Panc1 (cell line): ENCODE results near the gene ZNF512B.

Experiments
- POLR2AphosphoS5 ChIP-seq: IDR thresholded peaks from 2 replicates; pipeline ENCODE4 v1.6.1; 2012; ENCODE audit warnings: mild to moderate bottlenecking, low read depth, low read length, moderate library complexity
- TF ChIP-seq, protein P1 (sequence below): fragments of 450-650 bp; IDR thresholded peaks from 2 replicates; pipeline ENCODE4 v1.5.1; 2017; ENCODE audit warnings: mild to moderate bottlenecking
- TF ChIP-seq, protein P2 (sequence below), 2 experiments: IDR thresholded peaks; 2 replicates each; pipeline ENCODE4 v1.6.1; 2011 to 2012; ENCODE audit warnings: low read depth in 2 of 2, control low read depth in 1 of 2, low read length in 1 of 2, mild to moderate bottlenecking in 1 of 2, moderate library complexity in 1 of 2; ENCODE audit not compliant: insufficient read depth in 1 of 2

DNA sequence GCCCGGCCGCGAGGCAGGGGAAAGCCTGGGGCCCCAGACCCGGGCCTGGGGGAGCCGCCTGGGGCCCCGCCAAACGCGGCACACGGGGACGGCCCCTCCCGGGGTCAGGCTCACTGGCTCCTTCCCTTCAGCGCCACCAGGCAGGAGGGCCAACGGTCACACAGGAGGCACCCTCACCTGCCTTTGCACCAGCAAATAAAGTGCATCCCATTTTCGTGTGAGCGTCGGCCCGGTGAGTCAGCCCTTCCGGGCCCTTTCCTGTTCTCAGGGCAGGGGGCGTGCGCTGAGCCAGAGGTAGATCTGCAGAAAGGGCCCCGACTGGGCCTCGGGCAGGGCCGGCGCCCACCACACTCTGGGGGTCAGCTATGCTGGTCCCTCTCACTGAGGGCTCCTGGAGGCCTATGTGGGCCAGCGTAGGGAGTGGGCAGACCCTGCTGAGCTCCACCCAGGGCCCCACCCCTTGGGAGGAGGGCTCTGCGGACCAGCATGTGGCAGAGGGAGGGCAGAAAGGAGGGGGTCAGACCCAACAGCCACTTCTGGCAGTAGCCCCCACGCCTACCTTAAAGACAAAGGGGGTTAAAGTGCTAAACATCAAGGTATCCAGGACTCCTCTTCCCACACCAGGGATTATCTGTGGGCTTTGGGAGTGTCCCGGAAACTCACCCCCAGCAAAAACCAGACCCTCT lies 12.6 kb downstream of the ZNF512B start:
- TF ChIP-seq, protein P1, sequence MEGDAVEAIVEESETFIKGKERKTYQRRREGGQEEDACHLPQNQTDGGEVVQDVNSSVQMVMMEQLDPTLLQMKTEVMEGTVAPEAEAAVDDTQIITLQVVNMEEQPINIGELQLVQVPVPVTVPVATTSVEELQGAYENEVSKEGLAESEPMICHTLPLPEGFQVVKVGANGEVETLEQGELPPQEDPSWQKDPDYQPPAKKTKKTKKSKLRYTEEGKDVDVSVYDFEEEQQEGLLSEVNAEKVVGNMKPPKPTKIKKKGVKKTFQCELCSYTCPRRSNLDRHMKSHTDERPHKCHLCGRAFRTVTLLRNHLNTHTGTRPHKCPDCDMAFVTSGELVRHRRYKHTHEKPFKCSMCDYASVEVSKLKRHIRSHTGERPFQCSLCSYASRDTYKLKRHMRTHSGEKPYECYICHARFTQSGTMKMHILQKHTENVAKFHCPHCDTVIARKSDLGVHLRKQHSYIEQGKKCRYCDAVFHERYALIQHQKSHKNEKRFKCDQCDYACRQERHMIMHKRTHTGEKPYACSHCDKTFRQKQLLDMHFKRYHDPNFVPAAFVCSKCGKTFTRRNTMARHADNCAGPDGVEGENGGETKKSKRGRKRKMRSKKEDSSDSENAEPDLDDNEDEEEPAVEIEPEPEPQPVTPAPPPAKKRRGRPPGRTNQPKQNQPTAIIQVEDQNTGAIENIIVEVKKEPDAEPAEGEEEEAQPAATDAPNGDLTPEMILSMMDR, result no peak
- TF ChIP-seq, protein P2, sequence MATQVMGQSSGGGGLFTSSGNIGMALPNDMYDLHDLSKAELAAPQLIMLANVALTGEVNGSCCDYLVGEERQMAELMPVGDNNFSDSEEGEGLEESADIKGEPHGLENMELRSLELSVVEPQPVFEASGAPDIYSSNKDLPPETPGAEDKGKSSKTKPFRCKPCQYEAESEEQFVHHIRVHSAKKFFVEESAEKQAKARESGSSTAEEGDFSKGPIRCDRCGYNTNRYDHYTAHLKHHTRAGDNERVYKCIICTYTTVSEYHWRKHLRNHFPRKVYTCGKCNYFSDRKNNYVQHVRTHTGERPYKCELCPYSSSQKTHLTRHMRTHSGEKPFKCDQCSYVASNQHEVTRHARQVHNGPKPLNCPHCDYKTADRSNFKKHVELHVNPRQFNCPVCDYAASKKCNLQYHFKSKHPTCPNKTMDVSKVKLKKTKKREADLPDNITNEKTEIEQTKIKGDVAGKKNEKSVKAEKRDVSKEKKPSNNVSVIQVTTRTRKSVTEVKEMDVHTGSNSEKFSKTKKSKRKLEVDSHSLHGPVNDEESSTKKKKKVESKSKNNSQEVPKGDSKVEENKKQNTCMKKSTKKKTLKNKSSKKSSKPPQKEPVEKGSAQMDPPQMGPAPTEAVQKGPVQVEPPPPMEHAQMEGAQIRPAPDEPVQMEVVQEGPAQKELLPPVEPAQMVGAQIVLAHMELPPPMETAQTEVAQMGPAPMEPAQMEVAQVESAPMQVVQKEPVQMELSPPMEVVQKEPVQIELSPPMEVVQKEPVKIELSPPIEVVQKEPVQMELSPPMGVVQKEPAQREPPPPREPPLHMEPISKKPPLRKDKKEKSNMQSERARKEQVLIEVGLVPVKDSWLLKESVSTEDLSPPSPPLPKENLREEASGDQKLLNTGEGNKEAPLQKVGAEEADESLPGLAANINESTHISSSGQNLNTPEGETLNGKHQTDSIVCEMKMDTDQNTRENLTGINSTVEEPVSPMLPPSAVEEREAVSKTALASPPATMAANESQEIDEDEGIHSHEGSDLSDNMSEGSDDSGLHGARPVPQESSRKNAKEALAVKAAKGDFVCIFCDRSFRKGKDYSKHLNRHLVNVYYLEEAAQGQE (IDR thresholded peaks at IDR 0.05; ENCODE audit: insufficient read depth in 1 of 2, low read depth in 2 of 2, low read length in 1 of 2), result peak in 1 of 2 experiments; percentile 40; a peak in 1 of 4 replicates
- TF ChIP-seq POLR2AphosphoS5, result peak; percentile 83
